NB4 (cell line): Measurements from ENCODE around the gene CAPN8.

Experiments
- MYC ChIP-seq: IDR thresholded peaks from 2 replicates; pipeline ENCODE4 v1.6.1; 2011; ENCODE audit warnings: low read depth, low read length
- POLR2A ChIP-seq: IDR thresholded peaks from 2 replicates; pipeline ENCODE4 v1.6.1; 2011; ENCODE audit warnings: mild to moderate bottlenecking; ENCODE audit not compliant: insufficient read length; ENCODE audit errors: extremely low read depth
- TF ChIP-seq, protein P1 (sequence below): IDR thresholded peaks from one replicate; pipeline ENCODE4 v1.5.1; 2012; ENCODE audit warnings: low read depth, low read length
- TF ChIP-seq, protein P2 (sequence below): IDR thresholded peaks from 2 replicates; pipeline ENCODE4 v1.6.1; 2011; ENCODE audit warnings: low read depth, low read length

DNA sequence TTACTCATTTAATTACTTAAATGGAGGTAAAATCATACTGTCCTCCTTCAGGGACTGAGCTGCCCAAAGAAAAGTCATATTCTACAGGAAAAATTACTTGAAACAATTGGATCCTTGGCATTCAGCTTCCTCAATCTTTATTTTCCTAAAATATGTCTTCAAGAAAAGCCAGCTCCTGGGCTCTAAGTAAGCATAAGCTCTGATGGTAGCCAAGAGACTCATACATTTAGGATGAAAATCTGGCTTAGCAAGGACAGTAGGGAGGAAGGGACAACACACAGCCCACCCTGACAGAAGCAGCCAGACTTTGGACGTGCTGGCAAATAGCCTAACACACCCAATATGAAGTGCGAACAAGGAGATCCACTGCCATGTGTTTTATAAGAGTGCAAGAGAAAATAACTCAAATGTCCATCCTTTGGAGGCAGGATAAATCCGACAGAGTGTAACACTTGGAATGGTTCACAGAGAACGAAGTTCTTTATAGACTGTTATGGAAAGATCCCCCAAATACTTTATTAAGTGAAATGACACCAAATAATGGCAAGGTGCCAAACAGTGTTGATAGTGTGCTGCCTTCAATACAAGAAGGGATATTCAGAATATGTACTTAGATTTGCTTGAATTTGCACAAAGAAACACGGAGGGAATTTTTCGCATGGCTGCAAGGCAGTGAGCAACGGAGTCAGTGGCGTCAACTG is 14.1 kb downstream of the CAPN8 start:
- TF ChIP-seq, protein P1, sequence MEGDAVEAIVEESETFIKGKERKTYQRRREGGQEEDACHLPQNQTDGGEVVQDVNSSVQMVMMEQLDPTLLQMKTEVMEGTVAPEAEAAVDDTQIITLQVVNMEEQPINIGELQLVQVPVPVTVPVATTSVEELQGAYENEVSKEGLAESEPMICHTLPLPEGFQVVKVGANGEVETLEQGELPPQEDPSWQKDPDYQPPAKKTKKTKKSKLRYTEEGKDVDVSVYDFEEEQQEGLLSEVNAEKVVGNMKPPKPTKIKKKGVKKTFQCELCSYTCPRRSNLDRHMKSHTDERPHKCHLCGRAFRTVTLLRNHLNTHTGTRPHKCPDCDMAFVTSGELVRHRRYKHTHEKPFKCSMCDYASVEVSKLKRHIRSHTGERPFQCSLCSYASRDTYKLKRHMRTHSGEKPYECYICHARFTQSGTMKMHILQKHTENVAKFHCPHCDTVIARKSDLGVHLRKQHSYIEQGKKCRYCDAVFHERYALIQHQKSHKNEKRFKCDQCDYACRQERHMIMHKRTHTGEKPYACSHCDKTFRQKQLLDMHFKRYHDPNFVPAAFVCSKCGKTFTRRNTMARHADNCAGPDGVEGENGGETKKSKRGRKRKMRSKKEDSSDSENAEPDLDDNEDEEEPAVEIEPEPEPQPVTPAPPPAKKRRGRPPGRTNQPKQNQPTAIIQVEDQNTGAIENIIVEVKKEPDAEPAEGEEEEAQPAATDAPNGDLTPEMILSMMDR = no peak
- TF ChIP-seq, protein P2, sequence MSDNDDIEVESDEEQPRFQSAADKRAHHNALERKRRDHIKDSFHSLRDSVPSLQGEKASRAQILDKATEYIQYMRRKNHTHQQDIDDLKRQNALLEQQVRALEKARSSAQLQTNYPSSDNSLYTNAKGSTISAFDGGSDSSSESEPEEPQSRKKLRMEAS = no peak
- TF ChIP-seq POLR2A = no peak
- TF ChIP-seq MYC = no peak
